ACC112 (cell line): ENCODE data around the gene KCNE4.
A peak's percentile ranks its signal among the peaks of the same experiment; 100 is the strongest.

Source experiments
- H2AFZ ChIP-seq: fragments of 200-600 bp; sonication (generic); one replicate; pipeline ENCODE4 v1.6.0; 2017; ENCODE audit warnings: antibody characterized with exemption, low read length; ENCODE audit not compliant: unreplicated experiment
- H3K27ac ChIP-seq: fragments of 200-600 bp; sonication (generic); 2 replicates; pipeline ENCODE4 v1.5.1; 2014; ENCODE audit warnings: low read depth, mild to moderate bottlenecking, antibody characterized with exemption, low read length, moderate library complexity
- H3K27me3 ChIP-seq: fragments of 200-600 bp; sonication (generic); 2 replicates; pipeline ENCODE4 v1.6.1; 2014; ENCODE audit warnings: mild to moderate bottlenecking, antibody characterized with exemption, low read length, moderate library complexity, mixed read lengths; ENCODE audit not compliant: insufficient read depth
- H3K36me3 ChIP-seq: fragments of 200-600 bp; sonication (generic); 2 replicates; pipeline ENCODE4 v1.6.1; 2016; ENCODE audit warnings: mild to moderate bottlenecking, antibody characterized with exemption, low read length, moderate library complexity, mixed read lengths; ENCODE audit not compliant: insufficient read depth
- H3K4me1 ChIP-seq: fragments of 200-600 bp; sonication (generic); one replicate; pipeline ENCODE4 v1.6.1; 2016; ENCODE audit warnings: low read length, mixed read lengths; ENCODE audit not compliant: insufficient read depth, unreplicated experiment, control insufficient read depth
- H3K4me3 ChIP-seq: fragments of 200-600 bp; sonication (generic); 2 replicates; pipeline ENCODE4 v1.5.1; 2014; ENCODE audit warnings: mild to moderate bottlenecking, low read depth, low read length
- H3K79me2 ChIP-seq: fragments of 200-600 bp; sonication (generic); one replicate; pipeline ENCODE4 v1.6.0; 2016; ENCODE audit warnings: low read length; ENCODE audit not compliant: control insufficient read depth, unreplicated experiment, insufficient read depth

The KCNE4 gene

DNA sequence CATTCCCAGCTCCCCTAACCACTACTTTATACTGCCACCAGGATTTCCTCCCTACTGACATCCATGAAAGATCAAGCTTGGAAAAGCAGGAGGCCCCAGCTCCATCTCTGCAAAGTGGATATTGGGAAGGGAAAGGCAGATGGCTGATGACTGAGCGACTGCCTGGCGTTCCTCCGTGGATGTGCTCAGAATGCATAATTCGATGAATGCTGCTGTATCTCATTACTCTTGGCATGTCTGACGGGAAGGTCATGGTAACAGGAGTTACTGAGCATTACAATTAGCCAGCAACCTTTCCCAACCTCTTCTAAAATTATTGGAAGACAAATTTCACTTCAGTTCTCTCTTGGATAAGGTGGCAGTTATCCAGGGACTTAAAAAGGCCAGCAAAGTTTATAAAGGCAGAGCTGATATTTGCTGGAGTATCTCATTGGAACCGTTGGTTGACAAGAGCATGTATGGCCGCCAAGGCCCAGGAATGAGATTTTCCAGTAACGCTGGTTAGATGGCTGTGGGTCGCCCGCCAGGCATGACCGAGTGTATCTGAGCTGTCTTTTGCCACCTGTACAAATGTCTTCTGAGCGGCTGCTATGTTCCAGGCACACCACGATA, 34.5 kb downstream of the KCNE4 start:
- H3K79me2 ChIP-seq: no peaks in the 10 kb centered on the region

DNA sequence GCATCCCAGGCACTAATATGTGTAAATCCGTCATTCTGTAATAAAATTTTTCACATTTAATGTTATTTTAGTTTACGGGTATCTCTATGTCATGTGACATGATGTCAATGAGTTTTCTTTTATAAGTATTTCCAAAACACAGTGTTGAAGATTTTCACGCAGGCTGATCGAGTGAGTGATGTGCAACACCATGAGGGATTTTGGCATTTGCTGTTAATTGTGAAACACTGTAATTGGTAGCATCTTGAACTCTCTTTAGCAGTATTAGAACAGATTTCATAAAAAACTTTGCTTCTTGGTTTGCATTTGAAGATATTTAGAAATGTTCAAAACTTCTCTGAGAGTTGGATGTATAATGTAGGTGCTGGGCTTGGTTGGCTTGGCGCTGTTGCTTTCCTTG, 35.5 kb downstream of the KCNE4 start:
- no peaks in the 10 kb centered on the region for H3K4me1 ChIP-seq
- no peak overlapping the region for H2AFZ ChIP-seq

More for the DNA sequence above, 34.5 kb downstream of the KCNE4 start:
- Histone ChIP-seq H3K36me3 (no peaks in the 10 kb centered on the region), H2AFZ (no peak overlapping the region), H3K4me3 (no peak overlapping the region), H3K4me1 (no peaks in the 10 kb centered on the region), H3K27me3 (no peaks in the 10 kb centered on the region), H3K27ac (no peak overlapping the region)

DNA sequence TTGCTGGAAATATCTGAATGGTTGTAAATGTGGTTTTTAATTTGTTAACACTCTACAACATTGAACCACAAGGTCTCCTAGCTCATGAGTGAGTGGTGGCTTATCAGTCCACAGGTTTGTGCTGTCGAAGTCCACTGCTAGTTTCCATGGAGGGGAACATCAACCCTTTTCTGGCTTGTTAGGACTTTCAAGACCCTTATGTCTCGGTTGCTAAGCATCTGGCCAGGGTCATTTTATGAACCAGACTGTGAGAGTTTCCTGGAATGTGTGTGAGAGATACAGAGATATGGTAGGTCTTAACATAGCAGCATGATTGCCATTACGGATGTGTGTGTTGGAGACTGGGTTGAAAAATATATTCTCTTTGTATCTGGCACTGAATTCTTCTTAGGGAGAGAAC, 36.9 kb downstream of the KCNE4 start:
- no peak overlapping the region for H3K4me3 ChIP-seq
- H3K4me1 ChIP-seq: peaks cover 10% of the 10 kb centered on the region
- no peaks in the 10 kb centered on the region for H3K36me3 ChIP-seq
- H3K79me2 ChIP-seq: no peaks in the 10 kb centered on the region
- no peak overlapping the region for H3K27ac ChIP-seq
- no peaks in the 10 kb centered on the region for H3K27me3 ChIP-seq
- H2AFZ ChIP-seq: no peak overlapping the region

More for the DNA sequence above, 35.5 kb downstream of the KCNE4 start:
- Histone ChIP-seq H3K79me2 (no peaks in the 10 kb centered on the region), H3K27me3 (no peaks in the 10 kb centered on the region), H3K4me3 (no peak overlapping the region), H3K27ac (no peak overlapping the region), H3K36me3 (no peaks in the 10 kb centered on the region)

DNA sequence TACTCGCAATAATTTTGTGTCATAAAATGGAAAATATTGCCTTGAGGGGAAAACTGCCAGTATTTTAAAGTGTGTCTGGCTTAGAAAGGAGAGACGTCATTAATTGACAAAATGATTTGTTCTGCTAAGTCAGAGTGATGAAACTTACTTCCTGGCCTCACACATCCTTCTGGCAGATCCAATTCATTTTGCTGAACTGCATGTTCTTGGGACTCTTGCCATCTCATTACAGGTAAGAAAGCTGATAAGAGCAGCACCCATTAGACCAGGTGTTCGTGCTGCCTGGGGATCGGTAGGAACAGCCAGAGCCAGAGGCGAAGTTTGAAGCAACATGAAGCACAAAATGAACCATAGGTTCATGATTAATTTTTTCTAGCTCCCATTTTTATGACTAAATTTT, 38.0 kb downstream of the KCNE4 start:
- H3K4me1 ChIP-seq: peaks cover 12% of the 10 kb centered on the region
- H3K4me3 ChIP-seq: no peak overlapping the region
- no peaks in the 10 kb centered on the region for H3K36me3 ChIP-seq
- H3K27me3 ChIP-seq: no peaks in the 10 kb centered on the region
- no peak overlapping the region for H2AFZ ChIP-seq
- no peaks in the 10 kb centered on the region for H3K79me2 ChIP-seq
- no peak overlapping the region for H3K27ac ChIP-seq

DNA sequence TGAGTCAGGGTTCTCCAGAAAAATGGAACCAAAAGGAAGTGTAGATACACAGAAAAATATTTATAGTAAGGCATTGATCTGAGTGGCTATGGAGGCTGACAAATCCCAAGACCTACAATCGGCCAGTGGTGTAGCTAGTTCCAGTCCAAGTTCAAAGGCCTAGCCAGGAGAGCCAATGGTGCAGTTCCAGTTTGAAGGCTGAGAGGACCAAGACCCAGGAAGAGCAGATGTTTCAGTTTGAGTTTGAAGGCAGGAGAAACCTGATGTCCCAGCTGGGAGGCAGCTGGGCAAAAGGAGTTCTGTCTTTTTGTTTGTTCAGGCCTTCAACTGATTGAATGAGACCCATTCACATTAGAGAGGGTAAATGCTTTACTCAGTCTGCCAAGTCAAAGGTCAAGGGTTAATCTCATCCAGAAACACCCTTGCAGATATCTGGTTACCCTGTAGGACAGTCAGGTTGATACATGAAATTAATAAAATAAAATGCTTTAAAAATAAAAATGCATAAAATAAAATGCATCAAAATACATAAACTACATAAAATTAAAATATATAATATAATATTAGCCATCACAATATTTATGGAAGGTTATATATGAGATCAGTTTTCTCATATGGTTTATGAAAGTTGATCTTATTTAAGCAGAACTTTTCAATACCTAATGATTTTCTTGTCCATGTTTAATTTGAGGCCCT, 38.7 kb downstream of the KCNE4 start:
- Histone ChIP-seq H3K27me3 (no peaks in the 10 kb centered on the region), H3K27ac (no peak overlapping the region), H3K4me1 (peaks cover 12% of the 10 kb centered on the region), H3K4me3 (no peak overlapping the region), H3K79me2 (no peaks in the 10 kb centered on the region), H2AFZ (no peak overlapping the region), H3K36me3 (no peaks in the 10 kb centered on the region)

DNA sequence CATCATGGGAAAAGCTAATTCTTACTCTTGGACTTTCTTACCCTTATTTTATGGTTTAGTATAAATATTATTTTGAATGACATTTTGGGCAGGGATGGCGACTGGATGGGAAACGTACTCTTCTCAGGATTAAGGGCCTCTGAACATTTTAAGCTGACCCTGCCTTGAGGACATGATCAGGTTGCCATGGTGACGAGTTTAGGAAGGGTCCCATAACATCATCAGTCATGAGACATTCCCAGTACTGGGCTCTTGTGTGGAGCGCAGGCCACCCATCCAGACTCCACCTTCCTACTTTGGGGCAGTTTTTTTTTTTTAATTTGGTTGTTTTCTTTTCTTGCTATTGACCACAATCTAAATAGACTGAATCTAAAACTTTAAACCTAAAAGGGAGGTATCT, 40.7 kb downstream of the KCNE4 start:
- Histone ChIP-seq H2AFZ (peak overlapping the region; percentile 91), H3K27ac (peak overlapping the region; percentile 40; the same call in 1 of the 2 replicates), H3K79me2 (no peaks in the 10 kb centered on the region), H3K36me3 (no peaks in the 10 kb centered on the region), H3K4me3 (peak overlapping the region; percentile 62; the same call in 1 of the 2 replicates), H3K27me3 (no peaks in the 10 kb centered on the region), H3K4me1 (peaks cover 12% of the 10 kb centered on the region)

DNA sequence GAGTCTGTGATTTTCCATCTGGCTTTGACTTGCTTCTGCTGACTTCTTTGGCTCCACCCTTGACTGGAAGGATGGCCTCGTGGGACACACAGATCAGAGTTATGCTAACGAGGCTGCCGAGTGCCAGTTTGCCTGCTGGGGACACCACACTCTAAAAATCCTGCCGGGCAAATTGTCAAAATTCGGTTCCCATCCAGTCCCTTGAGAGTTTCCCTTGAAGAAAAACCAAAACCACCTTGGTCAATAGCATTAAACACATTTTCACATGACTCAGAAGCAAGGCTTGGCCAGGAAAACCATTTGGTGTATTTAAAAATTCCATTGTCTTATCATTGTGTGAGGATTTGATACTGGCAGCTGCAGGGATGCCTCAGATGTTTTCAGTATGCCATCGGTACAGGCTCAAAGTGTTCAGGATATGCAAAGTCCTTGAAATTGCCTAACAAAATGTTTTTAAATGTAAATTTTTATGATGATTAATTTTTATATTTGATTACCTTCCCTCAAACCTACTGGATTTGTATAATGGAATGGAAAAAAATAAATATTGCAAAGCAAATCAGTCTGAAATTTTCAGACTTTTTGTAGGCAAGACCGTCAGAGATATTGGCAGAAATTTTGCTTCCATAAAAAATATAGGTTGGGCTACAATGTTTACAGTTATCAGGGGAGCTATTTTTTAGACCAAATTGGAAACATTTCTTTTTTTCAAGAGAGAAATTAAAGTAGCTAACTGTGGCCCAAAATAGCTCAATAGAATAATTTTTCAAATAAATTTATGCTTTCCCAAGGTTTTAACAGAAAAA, 41.6 kb downstream of the KCNE4 start:
- peak overlapping the region; percentile 91 for H2AFZ ChIP-seq
- no peaks in the 10 kb centered on the region for H3K36me3 ChIP-seq
- peak overlapping the region; percentile 62 for H3K4me3 ChIP-seq
- H3K27me3 ChIP-seq: no peaks in the 10 kb centered on the region
- peak overlapping the region; percentile 40 for H3K27ac ChIP-seq
- H3K79me2 ChIP-seq: no peaks in the 10 kb centered on the region
- peaks cover 12% of the 10 kb centered on the region for H3K4me1 ChIP-seq

DNA sequence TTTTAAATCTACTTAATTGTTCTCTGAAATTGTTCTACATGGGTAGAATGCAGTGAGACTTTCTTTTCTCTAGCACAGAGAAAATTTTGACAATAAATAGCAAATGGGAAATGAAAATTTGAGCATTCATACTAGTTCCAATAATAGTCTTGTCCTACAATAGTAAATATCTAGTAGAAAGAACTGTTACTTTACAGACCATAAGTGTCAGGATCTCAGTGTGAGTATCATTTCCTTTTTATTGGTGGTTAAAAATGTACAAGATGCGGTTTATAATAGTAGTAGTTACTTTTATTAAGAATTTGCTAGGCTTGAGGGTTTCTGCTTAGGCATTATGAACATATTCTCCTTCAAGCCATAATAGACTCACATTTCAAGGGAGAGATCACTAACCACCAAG, 43.2 kb downstream of the KCNE4 start:
- H3K79me2 ChIP-seq: no peaks in the 10 kb centered on the region
- no peaks in the 10 kb centered on the region for H3K27me3 ChIP-seq
- peaks cover 19% of the 10 kb centered on the region for H3K4me1 ChIP-seq
- H3K27ac ChIP-seq: no peak overlapping the region
- H3K4me3 ChIP-seq: no peak overlapping the region
- no peak overlapping the region for H2AFZ ChIP-seq
- no peaks in the 10 kb centered on the region for H3K36me3 ChIP-seq

DNA sequence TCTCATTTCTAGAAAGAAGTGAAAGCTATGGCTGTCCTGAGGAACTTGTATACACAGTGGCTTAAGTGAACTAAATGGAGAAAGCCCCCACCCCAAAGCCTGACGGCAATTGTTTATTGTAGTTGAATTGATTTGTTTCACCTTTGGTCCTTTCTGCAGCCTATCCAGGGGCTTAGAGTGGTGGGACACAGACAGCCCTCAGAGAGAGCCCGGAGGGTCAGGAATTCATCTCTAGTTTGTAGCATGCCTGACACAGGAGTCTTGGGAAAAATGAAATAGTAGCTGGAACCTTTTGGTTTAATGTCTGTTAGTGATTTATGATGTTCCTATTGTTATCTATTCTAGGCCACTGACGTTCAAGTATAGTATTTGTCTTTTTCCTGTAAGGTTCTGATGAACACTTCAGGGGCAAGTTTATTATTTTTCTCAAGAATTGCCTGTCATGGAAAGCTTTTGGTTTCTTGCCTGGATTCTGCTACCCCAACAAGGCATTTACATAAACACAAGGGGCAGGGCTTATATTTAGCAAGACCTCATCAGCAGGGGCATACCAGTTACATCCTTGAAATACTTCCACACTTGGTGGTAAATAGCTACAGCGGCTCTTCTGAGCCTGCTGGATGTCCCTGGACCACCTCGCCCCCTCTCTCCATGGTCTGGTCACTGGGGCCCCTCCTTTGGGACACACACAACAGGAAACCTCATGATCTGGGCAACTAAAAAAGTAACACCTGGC, 44.4 kb downstream of the KCNE4 start:
- no peak overlapping the region for H3K27ac ChIP-seq
- H2AFZ ChIP-seq: no peak overlapping the region
- no peaks in the 10 kb centered on the region for H3K79me2 ChIP-seq
- H3K27me3 ChIP-seq: no peaks in the 10 kb centered on the region
- H3K4me3 ChIP-seq: no peak overlapping the region
- H3K36me3 ChIP-seq: no peaks in the 10 kb centered on the region
- H3K4me1 ChIP-seq: peaks cover 19% of the 10 kb centered on the region

DNA sequence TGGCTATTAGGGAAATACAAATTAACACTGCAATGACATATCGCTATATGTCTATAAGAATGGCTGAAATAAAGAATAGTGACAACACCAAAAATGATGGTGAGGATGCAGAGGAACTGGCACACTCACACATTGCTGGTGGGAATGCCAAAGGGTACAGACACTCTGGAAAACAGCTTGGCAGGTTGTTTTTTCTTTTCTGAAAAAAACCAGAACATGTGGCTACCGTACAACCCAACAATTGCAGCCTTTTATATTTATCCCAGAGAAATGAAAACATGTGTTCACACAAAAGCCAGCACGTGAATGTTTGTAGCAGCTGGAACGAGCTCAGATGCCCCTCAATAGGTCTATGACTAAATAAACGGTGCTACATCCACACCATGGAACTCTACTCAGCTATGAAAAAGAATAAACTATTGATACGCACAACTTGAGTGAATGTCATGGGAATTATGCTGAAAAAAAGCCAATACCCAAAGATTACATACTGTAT, 45.9 kb downstream of the KCNE4 start:
- Histone ChIP-seq H3K36me3 (no peaks in the 10 kb centered on the region), H2AFZ (no peak overlapping the region), H3K27ac (no peak overlapping the region), H3K27me3 (no peaks in the 10 kb centered on the region), H3K4me1 (peaks cover 18% of the 10 kb centered on the region), H3K79me2 (no peaks in the 10 kb centered on the region), H3K4me3 (no peak overlapping the region)
